ENCODE results near the gene TMEM229A. TPM values are rescaled to one million over a fixed set of nuclear protein-coding genes. Genes with fewer than 3 reads are reported as not detected.

The TMEM229A gene
- total and polyA plus RNA-seq, 9 of the 15 experiments (the other 6 are each of a cell fraction or from before 2014, with no cell fraction given): not detected

- H3K27me3 ChIP-seq (ENCODE audit: control insufficient read depth in 2 of 2, insufficient read depth in 2 of 2, low read length in 2 of 2): peaks cover 0 to 12% of the 10 kb centered on the region in 2 experiments; a peak in 1 of 5 replicates
- no peaks in the 10 kb centered on the region for H3K79me2 ChIP-seq (ENCODE audit: control insufficient read depth, insufficient read depth, low read length)
- no peak overlapping the region for H3K4me3 ChIP-seq
- DNase-seq (ENCODE audit: extremely low read depth in 1 of 4, low spot score in 3 of 4) (no peak), FAIRE-seq (no peak), ATAC-seq (no peak)
- H3K9me3 ChIP-seq (replicated peaks; ENCODE audit: control insufficient read depth, insufficient read depth, low read depth, low read length): no peaks in the 10 kb centered on the region
- peaks cover 0 to 7% of the 10 kb centered on the region in 2 experiments; a peak in 1 of 5 replicates for H3K4me1 ChIP-seq (replicated peaks in 1 of 2; ENCODE audit: control insufficient read depth in 2 of 2, insufficient read depth in 2 of 2, low read length in 2 of 2)
- TF ChIP-seq U2AF1 (optimal IDR thresholded peaks at IDR 0.05; ENCODE audit: low read depth, low read length) (no peak), ZNF79 (CRISPR knock-in tag; IDR thresholded peaks at IDR 0.05; ENCODE audit: low read depth) (no peak), CHAMP1 (IDR thresholded peaks at IDR 0.05) (no peak), ZNF780A (CRISPR knock-in tag; IDR thresholded peaks at IDR 0.05) (no peak)
- BruUV-seq (replicated peaks): no TSS peak
- H3K9me1 ChIP-seq (ENCODE audit: control insufficient read depth, insufficient read depth, low read length): no peaks in the 10 kb centered on the region
- no peak overlapping the region for H3K27ac ChIP-seq (ENCODE audit: extremely low read depth, low read depth, low read length)
- intact Hi-C loops (cut with micrococcal nuclease): no loop called here
- 1% methylated on average over 4 of the region's 4 CpGs for WGBS (ENCODE audit: insufficient coverage, low coverage, missing lambda C conversion rate)
- no peaks in the 10 kb centered on the region for H4K20me1 ChIP-seq (replicated peaks; ENCODE audit: control insufficient read depth, insufficient read depth, low read length)
- no peak overlapping the region for H3K4me2 ChIP-seq (ENCODE audit: insufficient read depth, low read length)
- H2AFZ ChIP-seq (ENCODE audit: low read depth, low read length): no peak overlapping the region
- CTCF ChIA-PET (ENCODE audit: low intra/inter-chr PET ratio): no interaction called here
- H3K9ac ChIP-seq (ENCODE audit: insufficient read depth in 1 of 2, low read depth in 2 of 2, low read length in 2 of 2): no peak overlapping the region
- in situ Hi-C loops (cut with MboI): no loop called here
- H3K36me3 ChIP-seq (ENCODE audit: control insufficient read depth, insufficient read depth, low read length): no peaks in the 10 kb centered on the region
- POLR2A ChIA-PET: no interaction called here
Observed at GRCh38 chr7:124029396-124030188, 3.3 kb downstream of the TMEM229A start.
